Mesendoderm (in vitro differentiated cells): ENCODE results near the gene MYBBP1A.

Source experiments
- DNase-seq: peaks from one replicate; pipeline ENCODE4 v3.0.0; 2013
- H2AK5ac ChIP-seq: 2 replicates; pipeline ENCODE4 v1.6.1; 2013; ENCODE audit warnings: low read length, inconsistent platforms
- H2BK120ac ChIP-seq: 2 replicates; pipeline ENCODE4 v1.6.1; 2013; ENCODE audit warnings: low read depth, mild to moderate bottlenecking, low read length, moderate library complexity, mixed read lengths
- H2BK15ac ChIP-seq: replicated peaks from 2 replicates; pipeline ENCODE4 v1.6.1; 2013; ENCODE audit warnings: low read depth, mild to moderate bottlenecking, moderate library complexity
- H2BK5ac ChIP-seq: 2 replicates; pipeline ENCODE4 v1.6.1; 2013; ENCODE audit warnings: low read length, inconsistent platforms
- H3K18ac ChIP-seq: 2 replicates; pipeline ENCODE4 v1.6.1; 2013; ENCODE audit warnings: mild to moderate bottlenecking, low read length, mixed read lengths
- H3K23ac ChIP-seq: one replicate; pipeline ENCODE4 v1.6.1; 2013; ENCODE audit warnings: low read length
- H3K27ac ChIP-seq: 2 replicates; pipeline ENCODE4 v1.5.1; 2013; ENCODE audit warnings: low read depth, mild to moderate bottlenecking, inconsistent platforms, low read length, moderate library complexity
- H3K27me3 ChIP-seq: 2 replicates; pipeline ENCODE4 v1.6.1; 2013; ENCODE audit warnings: low read length, control low read depth, mild to moderate bottlenecking, inconsistent platforms; ENCODE audit not compliant: insufficient read depth, poor library complexity
- H3K36me3 ChIP-seq: 2 replicates; pipeline ENCODE4 v1.6.1; 2013; ENCODE audit warnings: low read length, inconsistent platforms; ENCODE audit not compliant: control insufficient read depth, insufficient read depth
- H3K4ac ChIP-seq: one replicate; pipeline ENCODE4 v1.6.1; 2013; ENCODE audit warnings: low read depth, mild to moderate bottlenecking, low read length, moderate library complexity
- H3K4me1 ChIP-seq: 2 replicates; pipeline ENCODE4 v1.6.1; 2013; ENCODE audit warnings: low read depth, low read length, inconsistent platforms; ENCODE audit not compliant: control insufficient read depth
- H3K4me2 ChIP-seq: 2 replicates; pipeline ENCODE4 v1.6.1; 2013; ENCODE audit warnings: low read length
- H3K4me3 ChIP-seq: 2 replicates; pipeline ENCODE4 v1.5.1; 2013; ENCODE audit warnings: mild to moderate bottlenecking, low read length
- H3K56ac ChIP-seq: one replicate; pipeline ENCODE4 v1.6.1; 2013; ENCODE audit warnings: low read length
- H3K79me1 ChIP-seq: 2 replicates; pipeline ENCODE4 v1.6.1; 2013; ENCODE audit warnings: low read length, inconsistent platforms
- H3K79me2 ChIP-seq: 2 replicates; pipeline ENCODE4 v1.6.1; 2013; ENCODE audit warnings: mild to moderate bottlenecking, low read length; ENCODE audit not compliant: control insufficient read depth, insufficient read depth
- H3K9ac ChIP-seq: 2 replicates; pipeline ENCODE4 v1.6.1; 2013; ENCODE audit warnings: low read length, inconsistent platforms
- H4K5ac ChIP-seq: one replicate; pipeline ENCODE4 v1.6.1; 2013; ENCODE audit warnings: low read length
- H4K8ac ChIP-seq: one replicate; pipeline ENCODE4 v1.6.1; 2013; ENCODE audit warnings: low read depth, mild to moderate bottlenecking, control low read depth, low read length, moderate library complexity
- WGBS: extraction: QIAGEN DNeasy Blood & Tissue Kit; methylation state at CpG from one replicate; pipeline ENCODE4 v1.1.7; 2013; ENCODE audit warnings: low lambda C conversion rate, missing lambda C conversion rate; ENCODE audit not compliant: insufficient coverage; ENCODE audit errors: extremely low coverage; 5-methylcytosine and 5-hydroxymethylcytosine counted together

Gene MYBBP1A

DNA sequence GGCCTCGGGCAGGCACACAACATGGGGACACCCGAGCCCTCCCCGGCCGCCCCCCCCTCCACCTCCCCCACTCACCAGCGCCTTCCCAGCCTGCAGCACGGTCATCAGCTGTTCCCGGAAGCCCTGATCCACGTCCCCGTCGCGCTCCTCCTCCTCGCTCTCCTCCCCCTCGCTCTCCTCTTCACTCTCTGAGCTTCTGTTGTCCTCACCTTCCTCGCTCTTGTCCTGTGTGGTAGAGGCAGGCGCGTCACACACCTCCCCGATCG is 10.3 kb downstream of the MYBBP1A start:
- no peak overlapping the region for H2BK120ac ChIP-seq
- no peak overlapping the region for H2BK15ac ChIP-seq
- no peak overlapping the region for H3K4me2 ChIP-seq
- no peaks in the 10 kb centered on the region for H3K4me1 ChIP-seq
- no peak overlapping the region for H3K4me3 ChIP-seq
- H3K9ac ChIP-seq = no peak overlapping the region
- H3K79me2 ChIP-seq = no peaks in the 10 kb centered on the region
- no peak overlapping the region for H4K5ac ChIP-seq
- H3K79me1 ChIP-seq = peaks cover 4% of the 10 kb centered on the region
- no CpG with 5 or more reads among the region's 18 CpGs for WGBS
- H4K8ac ChIP-seq = no peak overlapping the region
- H3K36me3 ChIP-seq = peaks cover 31% of the 10 kb centered on the region
- H2AK5ac ChIP-seq = no peak overlapping the region
- H2BK5ac ChIP-seq = no peak overlapping the region
- H3K27ac ChIP-seq = no peak overlapping the region
- H3K18ac ChIP-seq = no peak overlapping the region
- H3K27me3 ChIP-seq = no peaks in the 10 kb centered on the region
- no peak for DNase-seq
- no peak overlapping the region for H3K56ac ChIP-seq
- H3K4ac ChIP-seq = no peak overlapping the region
- no peak overlapping the region for H3K23ac ChIP-seq

DNA sequence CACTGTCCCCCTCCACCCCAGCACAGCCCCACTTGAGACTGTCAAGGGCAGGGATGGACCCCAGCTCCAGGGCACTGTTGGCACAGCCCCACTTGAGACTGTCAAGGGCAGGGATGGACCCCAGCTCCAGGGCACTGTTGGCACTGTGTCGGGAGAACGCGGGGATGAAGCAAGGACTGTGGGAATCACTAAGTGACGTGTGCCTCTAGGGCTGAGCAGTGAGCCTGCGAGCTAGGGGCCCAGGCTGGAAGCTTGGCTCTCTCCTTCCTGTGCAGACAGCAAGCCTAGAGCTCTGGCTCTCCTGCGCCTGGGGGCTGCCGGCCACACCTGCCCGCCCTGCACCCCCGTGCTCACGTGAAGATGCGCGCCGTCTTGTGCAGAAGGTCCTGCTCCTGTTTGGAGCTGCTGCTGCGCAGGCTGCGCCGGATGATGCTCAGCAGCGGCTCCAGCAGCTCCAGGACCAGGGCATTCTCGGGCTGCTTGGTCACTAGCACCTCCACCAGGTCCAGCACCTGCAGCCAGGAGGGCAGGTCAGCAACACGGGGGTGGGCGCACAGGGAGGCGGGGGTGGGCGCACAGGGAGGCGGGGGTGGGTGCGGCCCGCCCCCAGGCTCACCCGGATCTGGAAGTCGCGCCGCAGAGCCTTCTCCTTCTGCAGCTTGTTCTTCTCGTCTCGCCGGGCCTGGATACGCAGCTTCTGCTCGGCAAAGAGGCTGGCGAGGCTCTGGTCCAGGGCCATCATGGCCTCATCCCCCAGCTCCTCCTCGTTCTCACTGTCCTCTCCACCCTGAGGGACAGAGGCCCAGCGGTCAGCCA is 10.8 kb downstream of the MYBBP1A start:
- Histone ChIP-seq H3K18ac (no peak overlapping the region), H2AK5ac (no peak overlapping the region), H3K36me3 (peaks cover 33% of the 10 kb centered on the region), H3K4me2 (no peak overlapping the region), H2BK15ac (no peak overlapping the region), H3K79me1 (peaks cover 4% of the 10 kb centered on the region), H3K56ac (no peak overlapping the region), H2BK5ac (no peak overlapping the region), H3K4me1 (no peaks in the 10 kb centered on the region), H3K23ac (no peak overlapping the region), H3K4ac (no peak overlapping the region), H3K9ac (no peak overlapping the region), H2BK120ac (no peak overlapping the region), H3K27me3 (no peaks in the 10 kb centered on the region), H4K5ac (no peak overlapping the region), H3K79me2 (no peaks in the 10 kb centered on the region), H4K8ac (no peak overlapping the region), H3K27ac (no peak overlapping the region), H3K4me3 (no peak overlapping the region)
- no peak for DNase-seq
- no CpG with 5 or more reads among the region's 37 CpGs for WGBS

DNA sequence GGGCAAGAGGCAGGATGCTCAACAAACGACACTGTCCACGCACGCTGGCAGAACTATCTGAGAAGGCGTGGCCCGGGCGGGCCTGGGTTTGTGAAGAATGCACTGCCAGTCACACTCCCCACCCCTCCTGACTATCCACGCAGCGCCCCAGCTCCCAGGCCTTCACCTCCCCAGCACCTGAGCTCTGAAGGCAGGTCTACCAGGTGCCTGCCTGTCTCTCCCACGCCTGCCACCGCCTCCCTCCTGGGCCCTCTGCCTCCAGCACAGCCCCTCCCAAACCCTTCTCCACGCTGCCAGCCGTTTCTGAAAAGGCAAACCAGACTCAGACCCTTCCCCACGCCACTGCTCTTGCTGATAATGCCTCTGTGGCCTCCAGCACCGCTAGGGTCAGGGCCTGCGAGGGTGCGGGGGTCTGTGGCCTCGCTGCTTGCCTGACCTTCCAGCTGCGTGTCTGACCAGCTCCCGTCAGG is 11.6 kb downstream of the MYBBP1A start:
- no peak overlapping the region for H4K8ac ChIP-seq
- no peak overlapping the region for H4K5ac ChIP-seq
- H3K9ac ChIP-seq = no peak overlapping the region
- peaks cover 2% of the 10 kb centered on the region for H3K79me1 ChIP-seq
- H2BK15ac ChIP-seq = no peak overlapping the region
- H3K27me3 ChIP-seq = no peaks in the 10 kb centered on the region
- H3K56ac ChIP-seq = no peak overlapping the region
- no peak overlapping the region for H2BK5ac ChIP-seq
- H3K18ac ChIP-seq = no peak overlapping the region
- no peak for DNase-seq
- no peak overlapping the region for H3K4me3 ChIP-seq
- H2BK120ac ChIP-seq = no peak overlapping the region
- H3K4me2 ChIP-seq = no peak overlapping the region
- H3K27ac ChIP-seq = no peak overlapping the region
- no CpG with 5 or more reads among the region's 19 CpGs for WGBS
- no peak overlapping the region for H2AK5ac ChIP-seq
- H3K4ac ChIP-seq = no peak overlapping the region
- no peaks in the 10 kb centered on the region for H3K4me1 ChIP-seq
- no peak overlapping the region for H3K23ac ChIP-seq
- H3K79me2 ChIP-seq = no peaks in the 10 kb centered on the region
- H3K36me3 ChIP-seq = peaks cover 31% of the 10 kb centered on the region

DNA sequence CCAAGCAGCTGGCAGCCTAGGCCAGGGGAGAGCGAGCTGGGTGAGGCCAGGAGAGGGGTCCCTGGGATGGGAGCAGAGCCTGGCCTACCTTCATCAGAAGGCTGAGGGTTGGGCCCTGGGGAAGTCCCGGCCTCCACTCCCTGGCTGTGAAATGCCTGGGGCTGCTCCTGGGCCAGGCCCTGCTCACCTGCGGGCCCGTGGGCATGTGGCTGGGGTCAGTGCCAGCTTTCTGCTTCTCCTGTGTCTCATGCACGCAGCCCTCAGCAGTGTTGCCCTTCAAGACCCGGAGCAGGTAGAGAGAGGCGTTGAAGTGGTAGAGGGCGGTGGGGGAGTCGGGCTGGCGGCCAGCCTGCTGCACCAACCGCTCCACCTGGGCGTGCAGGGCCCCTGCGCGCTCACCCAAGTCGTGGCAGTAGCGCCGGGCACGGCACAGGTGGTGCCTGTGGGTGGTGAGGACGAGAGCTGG is 12.4 kb downstream of the MYBBP1A start:
- Histone ChIP-seq H3K4me3 (no peak overlapping the region), H3K18ac (no peak overlapping the region), H4K5ac (no peak overlapping the region), H3K9ac (no peak overlapping the region), H3K36me3 (peaks cover 27% of the 10 kb centered on the region), H2BK15ac (no peak overlapping the region), H2BK5ac (no peak overlapping the region), H3K79me2 (no peaks in the 10 kb centered on the region), H3K4me1 (no peaks in the 10 kb centered on the region), H3K4ac (no peak overlapping the region), H2BK120ac (no peak overlapping the region), H2AK5ac (no peak overlapping the region), H3K56ac (no peak overlapping the region), H3K27ac (no peak overlapping the region), H4K8ac (no peak overlapping the region), H3K4me2 (no peak overlapping the region), H3K23ac (no peak overlapping the region), H3K27me3 (no peaks in the 10 kb centered on the region), H3K79me1 (no peaks in the 10 kb centered on the region)
- no CpG with 5 or more reads among the region's 19 CpGs for WGBS
- DNase-seq = no peak

DNA sequence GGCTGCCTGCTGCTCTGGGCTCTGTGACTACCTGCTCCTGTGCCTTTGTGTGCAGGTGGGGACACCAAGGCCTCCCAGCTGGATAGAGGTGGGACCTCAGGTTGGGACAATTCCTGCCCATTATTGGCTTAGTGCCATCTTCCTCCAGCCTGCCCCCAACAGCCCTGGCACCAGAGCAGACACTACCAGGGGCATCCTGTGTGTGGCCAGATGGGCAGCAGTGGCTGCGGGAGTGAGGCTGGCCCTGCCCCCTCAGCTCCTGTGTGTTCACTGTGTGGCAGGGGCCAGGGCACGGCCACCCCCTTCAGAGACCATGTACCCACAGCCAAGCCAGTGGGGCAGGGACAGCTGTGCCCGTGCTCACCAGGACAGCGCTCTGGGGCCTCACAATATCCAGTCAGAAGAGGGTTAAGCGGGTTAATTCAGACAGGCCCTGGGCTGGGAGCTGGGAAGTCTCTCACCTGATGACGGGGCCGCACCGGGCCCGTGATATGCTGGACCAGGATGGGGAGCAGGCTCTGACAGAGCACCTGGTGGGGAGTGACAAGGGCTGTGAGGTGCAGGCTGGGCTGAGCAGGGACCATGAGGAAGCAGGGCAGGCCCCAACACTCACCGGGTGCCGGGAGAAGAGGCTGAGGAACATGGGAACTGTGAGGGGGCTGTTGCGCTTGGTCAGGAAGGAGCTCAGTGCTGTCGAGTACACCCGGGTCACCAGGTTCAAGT is 13.0 kb downstream of the MYBBP1A start:
- Histone ChIP-seq H2BK15ac (no peak overlapping the region), H3K79me1 (no peaks in the 10 kb centered on the region), H3K27me3 (no peaks in the 10 kb centered on the region), H3K4me2 (no peak overlapping the region), H3K18ac (no peak overlapping the region), H3K79me2 (no peaks in the 10 kb centered on the region), H3K27ac (no peak overlapping the region), H2AK5ac (no peak overlapping the region), H4K8ac (no peak overlapping the region), H3K4me1 (no peaks in the 10 kb centered on the region), H4K5ac (no peak overlapping the region), H3K4me3 (no peak overlapping the region), H3K23ac (no peak overlapping the region), H3K56ac (no peak overlapping the region), H2BK120ac (no peak overlapping the region), H3K36me3 (peaks cover 23% of the 10 kb centered on the region), H3K4ac (no peak overlapping the region), H2BK5ac (no peak overlapping the region), H3K9ac (no peak overlapping the region)
- no CpG with 5 or more reads among the region's 14 CpGs for WGBS
- DNase-seq = no peak
